HUES6 (cell line): ENCODE data around the gene TOM1L2.

Source experiments
- H3K27ac ChIP-seq: 2 replicates; pipeline ENCODE4 v1.7.0; 2013; ENCODE audit warnings: low read depth, mild to moderate bottlenecking, low read length, inconsistent platforms
- H3K27me3 ChIP-seq: 2 replicates; pipeline ENCODE4 v1.6.1; 2013; ENCODE audit warnings: low read length; ENCODE audit not compliant: control insufficient read depth, insufficient read depth
- H3K36me3 ChIP-seq: 2 replicates; pipeline ENCODE4 v1.6.1; 2013; ENCODE audit warnings: low read length; ENCODE audit not compliant: control insufficient read depth, insufficient read depth
- H3K4me1 ChIP-seq: 2 replicates; pipeline ENCODE4 v1.6.1; 2013; ENCODE audit warnings: low read length; ENCODE audit not compliant: control insufficient read depth, insufficient read depth
- H3K4me3 ChIP-seq: 2 replicates; pipeline ENCODE4 v1.5.1; 2013; ENCODE audit warnings: low read depth, low read length
- H3K9ac ChIP-seq: one replicate; pipeline ENCODE4 v1.6.1; 2013; ENCODE audit warnings: mild to moderate bottlenecking, low read length
- H3K9me3 ChIP-seq: 2 replicates; pipeline ENCODE4 v1.6.1; 2013; ENCODE audit warnings: low read depth, low read length; ENCODE audit not compliant: control insufficient read depth, insufficient read depth

Gene TOM1L2

DNA sequence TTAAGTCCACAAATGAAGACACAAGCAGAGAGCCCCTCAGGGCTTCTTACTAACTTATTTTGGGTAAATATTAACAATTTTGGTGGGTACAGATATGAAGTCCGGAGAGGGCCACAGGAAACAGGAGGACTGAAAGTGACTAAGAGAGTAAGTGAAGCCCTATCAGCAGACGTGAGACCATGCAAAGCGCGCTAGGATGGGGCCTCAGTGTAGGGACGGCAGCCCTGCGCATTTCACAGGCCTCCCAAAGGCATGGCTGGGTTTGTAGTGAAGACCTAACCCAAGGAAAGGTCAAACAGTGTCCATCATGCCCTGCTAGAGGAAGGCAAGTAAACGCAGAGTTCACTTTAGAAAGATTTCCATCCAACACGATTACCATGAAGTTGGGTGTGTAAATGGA lies 75.5 kb downstream of the TOM1L2 start:
- Histone ChIP-seq H3K36me3 (no peaks in the 10 kb centered on the region), H3K27me3 (no peaks in the 10 kb centered on the region), H3K4me3 (no peak overlapping the region), H3K9me3 (no peaks in the 10 kb centered on the region), H3K9ac (no peak overlapping the region), H3K4me1 (peaks cover 9% of the 10 kb centered on the region; the same call in 1 of the 2 replicates), H3K27ac (no peak overlapping the region)

DNA sequence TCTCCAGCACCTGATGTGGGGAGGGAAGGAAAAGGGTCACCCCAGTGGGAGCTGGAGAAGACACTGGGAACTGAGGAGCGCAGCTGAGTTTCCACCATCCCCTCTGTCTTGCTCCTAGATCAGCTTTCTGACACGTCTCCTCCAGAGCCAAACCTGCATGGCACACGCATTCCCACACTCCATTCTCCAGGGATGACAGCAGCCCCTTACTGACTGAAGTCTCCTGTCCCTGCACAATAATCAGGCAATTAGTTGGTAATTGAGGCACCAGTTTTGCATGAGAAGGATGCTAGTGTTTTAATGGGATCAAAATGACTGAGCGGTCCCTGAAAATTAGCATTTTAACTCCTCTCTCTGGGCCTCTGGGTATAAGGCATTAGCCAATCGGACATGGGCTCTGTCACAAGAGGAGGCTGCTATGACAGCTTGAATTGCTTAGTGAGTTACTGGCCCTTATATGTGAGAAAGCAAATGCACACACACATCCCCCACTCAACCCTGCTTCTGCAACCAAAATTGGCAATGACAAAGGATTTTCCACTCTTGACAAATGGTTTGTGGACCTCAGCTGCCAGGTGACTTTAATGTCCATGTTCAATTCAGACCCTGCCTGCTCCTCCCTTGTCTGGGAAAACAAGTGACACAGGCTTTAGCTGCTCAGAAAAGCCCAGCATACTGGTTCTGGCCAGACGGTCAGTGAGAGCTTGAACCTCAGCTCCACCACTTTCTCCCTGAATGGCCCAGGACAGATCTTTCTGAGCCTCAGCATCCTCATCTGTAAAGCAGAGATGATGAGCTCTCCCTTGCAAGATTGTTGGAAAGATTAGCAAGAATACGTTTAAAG lies 78.2 kb downstream of the TOM1L2 start:
- Histone ChIP-seq H3K27me3 (no peaks in the 10 kb centered on the region), H3K4me3 (no peak overlapping the region), H3K27ac (no peak overlapping the region), H3K9me3 (no peaks in the 10 kb centered on the region), H3K36me3 (no peaks in the 10 kb centered on the region), H3K9ac (no peak overlapping the region), H3K4me1 (peaks cover 19% of the 10 kb centered on the region)

DNA sequence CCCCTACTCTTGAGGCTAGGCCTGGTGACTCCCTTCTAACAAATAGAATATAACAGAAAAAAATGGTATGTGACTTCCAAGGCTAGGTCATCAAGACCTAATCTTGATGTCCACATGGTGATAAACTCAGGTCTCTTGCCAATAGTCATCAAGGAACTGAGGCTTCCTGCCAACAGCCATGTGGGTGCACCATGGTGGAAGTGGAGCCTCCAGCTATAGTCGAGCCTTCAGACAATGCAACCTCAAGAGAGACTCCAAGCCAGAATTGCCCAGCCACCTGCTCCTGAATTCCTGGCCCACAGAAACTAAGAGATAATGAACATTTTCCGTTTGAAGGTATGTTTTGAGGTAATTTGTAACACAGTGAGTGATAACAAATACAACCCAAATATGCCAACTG lies 79.5 kb downstream of the TOM1L2 start:
- Histone ChIP-seq H3K4me3 (no peak overlapping the region), H3K9ac (no peak overlapping the region), H3K4me1 (peaks cover 25% of the 10 kb centered on the region), H3K36me3 (no peaks in the 10 kb centered on the region), H3K27me3 (no peaks in the 10 kb centered on the region), H3K27ac (no peak overlapping the region), H3K9me3 (no peaks in the 10 kb centered on the region)

DNA sequence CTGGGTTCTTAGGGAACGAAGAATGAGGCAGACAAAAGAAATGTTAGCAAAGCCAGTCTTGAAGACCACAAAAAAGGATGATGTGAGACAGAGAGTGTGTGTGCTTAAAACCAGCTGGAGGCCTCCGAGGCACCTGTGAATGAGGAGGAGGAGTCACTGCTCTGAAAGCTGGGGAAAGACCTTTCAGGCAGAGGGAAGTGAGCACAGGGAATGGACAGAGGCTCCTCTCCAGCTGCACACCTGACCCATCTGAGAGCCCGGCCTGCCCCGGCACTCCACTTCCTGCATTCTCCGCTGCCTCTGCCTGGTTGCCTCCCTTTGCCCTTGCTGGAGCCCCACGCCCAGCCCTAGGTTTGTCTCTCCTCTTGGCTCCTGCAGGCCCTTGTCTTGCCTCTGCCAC lies 80.2 kb downstream of the TOM1L2 start:
- Histone ChIP-seq H3K4me1 (peaks cover 25% of the 10 kb centered on the region), H3K36me3 (no peaks in the 10 kb centered on the region), H3K9ac (no peak overlapping the region), H3K9me3 (no peaks in the 10 kb centered on the region), H3K4me3 (no peak overlapping the region), H3K27ac (no peak overlapping the region), H3K27me3 (no peaks in the 10 kb centered on the region)

DNA sequence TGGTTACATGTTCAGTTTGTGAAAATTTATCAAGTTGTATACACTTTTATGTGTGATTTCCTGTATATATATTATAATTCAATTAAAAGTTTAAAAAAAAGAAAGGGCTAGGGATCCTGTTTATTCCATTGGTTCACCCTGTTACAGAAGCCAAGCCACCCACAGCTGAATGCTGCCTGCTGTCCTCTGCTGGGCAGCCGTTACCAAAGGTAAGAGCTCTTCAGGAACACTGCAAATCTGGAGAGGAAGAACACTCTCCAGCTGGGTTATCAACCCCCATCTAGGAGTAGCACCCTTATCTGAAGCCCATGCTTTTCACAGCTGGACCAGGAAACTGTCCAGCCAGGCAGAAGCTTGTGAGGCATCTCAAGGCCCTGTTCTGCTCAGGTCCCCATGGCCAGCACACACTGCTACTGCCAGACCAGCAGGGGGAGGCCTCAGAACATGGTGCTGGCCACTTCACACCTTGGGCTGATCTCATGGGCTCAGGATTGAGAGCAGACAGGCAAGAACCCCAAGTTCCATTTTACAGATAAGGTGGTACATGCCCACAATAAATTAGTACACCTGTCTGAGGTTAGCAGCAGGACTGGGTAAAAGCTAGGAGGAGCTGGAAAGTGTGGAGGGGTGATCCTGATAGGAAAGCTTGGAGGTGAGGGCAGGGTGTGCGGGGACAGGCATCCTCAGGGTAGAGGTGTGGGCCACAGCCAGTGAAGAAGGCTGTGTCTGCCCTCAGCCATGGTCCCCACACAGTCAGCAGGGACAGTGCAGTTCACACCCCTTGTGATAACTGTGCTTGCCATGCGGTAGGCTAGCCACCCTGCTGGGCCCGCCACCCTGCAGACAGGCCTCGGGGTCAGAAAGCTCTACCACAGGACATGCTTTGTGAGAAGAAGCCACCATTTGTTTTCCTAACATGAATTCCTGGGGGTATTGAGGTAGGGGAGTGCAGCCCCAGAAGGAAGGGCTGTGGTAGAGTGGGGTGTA lies 81.1 kb downstream of the TOM1L2 start:
- Histone ChIP-seq H3K9me3 (no peaks in the 10 kb centered on the region), H3K36me3 (no peaks in the 10 kb centered on the region), H3K27me3 (no peaks in the 10 kb centered on the region), H3K9ac (no peak overlapping the region), H3K4me3 (no peak overlapping the region), H3K4me1 (peaks cover 25% of the 10 kb centered on the region), H3K27ac (no peak overlapping the region)

DNA sequence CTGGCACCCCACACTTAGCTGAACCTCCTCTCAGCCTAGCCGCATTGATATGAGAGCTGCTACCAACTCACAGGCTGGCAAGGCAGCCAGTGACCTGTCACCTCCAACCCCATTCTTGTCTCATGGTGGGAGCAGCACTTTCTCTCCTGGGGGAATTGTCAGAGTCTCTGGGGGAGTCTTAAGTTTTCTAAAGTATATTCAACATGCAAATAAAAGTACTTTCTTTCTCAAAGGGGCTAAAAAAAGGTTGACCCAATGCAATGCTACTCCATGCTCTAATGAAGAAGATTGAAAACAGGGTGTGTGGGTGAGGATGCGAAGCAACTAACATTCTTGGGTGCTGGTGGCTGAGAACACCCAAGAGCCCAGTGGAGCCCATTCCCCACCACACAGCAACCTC lies 82.3 kb downstream of the TOM1L2 start:
- Histone ChIP-seq H3K4me1 (peaks cover 30% of the 10 kb centered on the region), H3K27ac (no peak overlapping the region), H3K9ac (no peak overlapping the region), H3K9me3 (no peaks in the 10 kb centered on the region), H3K4me3 (no peak overlapping the region), H3K27me3 (no peaks in the 10 kb centered on the region), H3K36me3 (no peaks in the 10 kb centered on the region)

DNA sequence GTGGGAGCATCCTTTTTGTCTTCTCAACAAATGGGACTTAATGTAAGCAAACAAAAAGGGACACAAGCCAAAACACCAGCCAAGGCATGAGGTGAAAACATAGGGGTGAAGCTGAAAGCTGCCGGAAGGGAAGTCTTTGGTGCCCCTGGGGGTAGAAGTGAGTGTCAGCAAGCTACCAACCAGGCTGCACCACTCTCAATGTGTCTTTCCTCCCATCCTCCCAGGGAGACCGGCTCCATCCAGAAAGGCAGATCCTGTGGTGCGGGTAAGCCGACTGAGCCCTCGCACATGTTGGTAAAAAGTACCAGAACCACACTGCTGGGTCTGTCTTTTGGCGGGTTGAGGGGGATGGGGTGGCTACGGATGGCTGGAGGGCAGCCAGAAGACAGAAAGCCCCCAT lies 83.4 kb downstream of the TOM1L2 start:
- no peaks in the 10 kb centered on the region for H3K9me3 ChIP-seq
- H3K9ac ChIP-seq: no peak overlapping the region
- H3K4me3 ChIP-seq: no peak overlapping the region
- peaks cover 39% of the 10 kb centered on the region for H3K4me1 ChIP-seq
- H3K27me3 ChIP-seq: no peaks in the 10 kb centered on the region
- no peak overlapping the region for H3K27ac ChIP-seq
- no peaks in the 10 kb centered on the region for H3K36me3 ChIP-seq

DNA sequence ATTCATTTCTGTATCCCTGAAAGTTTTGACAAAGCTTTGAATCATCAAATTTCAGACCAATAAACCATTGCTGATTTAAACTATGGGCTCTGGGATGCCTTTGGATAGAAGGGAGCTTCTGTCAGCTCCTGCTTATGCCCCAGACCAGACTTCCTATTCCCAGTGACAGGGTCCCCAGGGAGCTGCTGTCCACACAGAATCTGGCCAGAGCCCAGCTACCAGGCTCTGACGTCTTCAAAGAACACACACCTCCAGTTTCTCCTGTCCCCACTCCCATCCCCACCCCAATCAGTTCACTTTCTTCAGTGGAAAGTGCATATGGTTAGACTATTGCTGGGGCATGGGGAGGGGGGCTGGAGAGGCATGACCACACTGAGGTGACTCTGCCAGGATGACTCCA lies 83.8 kb downstream of the TOM1L2 start:
- no peak overlapping the region for H3K9ac ChIP-seq
- H3K9me3 ChIP-seq: no peaks in the 10 kb centered on the region

DNA sequence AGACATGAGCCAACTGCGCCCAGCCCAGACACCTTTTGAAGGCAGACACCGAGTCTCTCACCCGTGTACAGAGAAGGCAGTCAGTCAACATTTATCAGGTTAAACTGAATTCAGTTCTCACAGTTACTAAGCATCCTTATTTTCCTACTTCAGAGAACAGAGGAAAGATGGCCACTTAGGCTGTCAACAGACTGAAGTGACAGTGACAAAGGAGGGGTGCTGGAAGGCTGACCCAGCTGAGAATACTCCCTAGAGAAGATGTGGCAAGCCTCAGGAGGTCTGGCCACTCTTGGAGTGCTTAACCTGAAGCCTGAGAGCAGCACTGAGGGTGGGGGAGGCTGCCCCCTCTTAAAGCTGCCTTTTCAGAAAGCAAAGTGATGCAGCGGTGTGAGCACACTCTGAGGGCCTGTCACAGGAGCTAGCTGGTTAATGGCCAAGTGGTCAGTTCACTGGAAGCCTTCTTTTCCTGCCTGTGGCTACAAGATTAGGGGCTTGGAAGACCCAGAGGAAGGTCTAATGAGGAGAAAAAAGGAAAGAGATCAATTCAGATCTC lies 84.4 kb downstream of the TOM1L2 start:
- no peaks in the 10 kb centered on the region for H3K36me3 ChIP-seq
- no peaks in the 10 kb centered on the region for H3K27me3 ChIP-seq
- H3K4me3 ChIP-seq: no peak overlapping the region
- H3K9ac ChIP-seq: no peak overlapping the region
- peaks cover 38% of the 10 kb centered on the region for H3K4me1 ChIP-seq
- H3K27ac ChIP-seq: no peak overlapping the region
- H3K9me3 ChIP-seq: no peaks in the 10 kb centered on the region

More for the DNA sequence above, 83.8 kb downstream of the TOM1L2 start:
- Histone ChIP-seq H3K4me1 (peaks cover 36% of the 10 kb centered on the region), H3K4me3 (no peak overlapping the region), H3K27ac (no peak overlapping the region), H3K36me3 (no peaks in the 10 kb centered on the region), H3K27me3 (no peaks in the 10 kb centered on the region)

DNA sequence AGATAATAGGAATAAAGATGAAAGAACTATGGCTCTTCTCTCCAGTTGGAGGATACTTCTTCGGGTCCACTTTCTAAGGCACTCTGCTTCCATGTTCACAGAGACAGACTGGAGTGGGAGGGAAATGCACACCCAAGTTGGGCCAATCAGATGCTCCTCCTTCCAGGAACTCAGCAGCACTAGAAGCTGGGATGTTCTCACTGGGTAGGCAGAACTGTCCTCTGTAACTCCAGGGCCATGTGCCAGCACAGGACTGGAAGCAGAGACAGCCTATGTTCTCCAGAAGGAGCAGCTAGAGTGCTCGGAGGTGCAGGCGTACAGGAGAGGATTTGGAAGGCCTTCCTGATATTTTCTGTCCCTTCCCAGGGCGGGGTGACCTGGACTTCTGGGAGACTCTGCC lies 85.5 kb downstream of the TOM1L2 start:
- H3K9me3 ChIP-seq: no peaks in the 10 kb centered on the region
- no peak overlapping the region for H3K27ac ChIP-seq
- no peak overlapping the region for H3K9ac ChIP-seq
- no peaks in the 10 kb centered on the region for H3K36me3 ChIP-seq
- H3K4me3 ChIP-seq: no peak overlapping the region
- peaks cover 42% of the 10 kb centered on the region for H3K4me1 ChIP-seq
- no peaks in the 10 kb centered on the region for H3K27me3 ChIP-seq

DNA sequence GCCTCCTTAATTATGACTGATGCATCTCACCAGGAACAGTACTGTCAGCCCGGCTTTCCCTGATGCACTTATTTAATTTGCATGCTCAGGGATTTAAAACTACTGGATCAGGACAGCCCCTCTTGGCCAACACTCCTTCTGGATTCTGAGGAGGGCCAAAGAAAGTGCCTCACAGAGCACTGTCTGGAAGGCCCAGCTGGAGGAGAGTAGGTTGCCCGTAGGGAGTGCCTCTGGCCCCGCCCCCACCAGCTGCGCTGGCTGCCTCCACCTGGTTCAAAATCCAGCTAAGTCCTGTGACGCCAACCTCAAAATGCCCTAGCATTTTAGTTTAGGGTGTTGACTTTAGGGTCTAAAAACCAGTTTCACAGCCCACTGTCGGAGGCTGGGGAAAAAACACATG lies 86.0 kb downstream of the TOM1L2 start:
- Histone ChIP-seq H3K36me3 (no peaks in the 10 kb centered on the region), H3K27me3 (no peaks in the 10 kb centered on the region), H3K4me3 (no peak overlapping the region), H3K9ac (no peak overlapping the region), H3K4me1 (peaks cover 43% of the 10 kb centered on the region), H3K9me3 (no peaks in the 10 kb centered on the region), H3K27ac (no peak overlapping the region)
